ENCODE data around the gene SPDYE3.
"Not testable (repeated sequence)": the region's sequence is repeated elsewhere in the genome, so short reads cannot be mapped to it uniquely, and the experiment has no call there.

The SPDYE3 gene

DNA sequence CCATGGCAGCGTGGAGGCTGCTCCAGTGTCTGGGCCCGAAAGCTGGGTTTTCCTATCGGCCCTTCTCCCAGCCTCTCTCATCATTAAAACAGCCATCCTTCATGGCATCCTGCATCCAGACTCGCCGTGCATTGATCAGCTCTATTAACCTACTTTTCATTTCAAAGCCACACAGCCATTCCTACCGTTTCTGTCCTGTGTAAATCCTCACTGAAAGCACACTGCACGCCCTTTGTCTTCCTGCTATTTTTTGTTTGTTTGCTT lies 8.9 kb upstream of the SPDYE3 start:
- DNase-seq (ENCODE audit: low spot score in 2 of 2); H3K9me3 Mint-ChIP-seq; ATAC-seq (replicated peaks; ENCODE audit: extremely low read depth, poor library complexity, severe bottlenecking); H3K4me3 Mint-ChIP-seq; H3K27me3 Mint-ChIP-seq; H3K36me3 Mint-ChIP-seq (ENCODE audit: insufficient read depth); H3K27ac Mint-ChIP-seq (ENCODE audit: low read depth); H3K4me1 Mint-ChIP-seq: not testable (repeated sequence)

DNA sequence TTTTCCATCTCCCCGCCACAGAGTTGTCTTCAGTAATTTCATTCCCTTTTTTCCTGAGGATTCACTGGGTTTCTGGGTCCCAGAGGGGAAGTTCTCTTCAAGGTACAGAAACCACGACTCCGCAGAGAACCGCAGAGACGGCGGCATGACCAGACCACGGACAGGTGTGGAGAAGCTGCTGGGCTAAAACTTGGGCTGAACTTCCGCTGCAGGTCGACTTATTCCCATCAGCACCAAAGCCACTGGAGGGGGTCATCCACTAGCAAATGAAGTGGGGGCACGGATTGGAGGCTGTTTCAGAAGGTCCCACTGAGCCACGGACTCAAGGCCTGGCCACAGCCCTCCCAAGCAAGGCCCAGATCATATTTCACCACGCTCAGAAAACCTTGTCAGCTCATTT lies 3.0 kb upstream of the SPDYE3 start:
- H3K27me3 Mint-ChIP-seq; ATAC-seq (replicated peaks; ENCODE audit: extremely low read depth, poor library complexity, severe bottlenecking); H3K36me3 Mint-ChIP-seq (ENCODE audit: insufficient read depth); H3K4me3 Mint-ChIP-seq; DNase-seq (ENCODE audit: low spot score in 2 of 2); H3K4me1 Mint-ChIP-seq; H3K27ac Mint-ChIP-seq (ENCODE audit: low read depth); H3K9me3 Mint-ChIP-seq: not testable (repeated sequence)

DNA sequence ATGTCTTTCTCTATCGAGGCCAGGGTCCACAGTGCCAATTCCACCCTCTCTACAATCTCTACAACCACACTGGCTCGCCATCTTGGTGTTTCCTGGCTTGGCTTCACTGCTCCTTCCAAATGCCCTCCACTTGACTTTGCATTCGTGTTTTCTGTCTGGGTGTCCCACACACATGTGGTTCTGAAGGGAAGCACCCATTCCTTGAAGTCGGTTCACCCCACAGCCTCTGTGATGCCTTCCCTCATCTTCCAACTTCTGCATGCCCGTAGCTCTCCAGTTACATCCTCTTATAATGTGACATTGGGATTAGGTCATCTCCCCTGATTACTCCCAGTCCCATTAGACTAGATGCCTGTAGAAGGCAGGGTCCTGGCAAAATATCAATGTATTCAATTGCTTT lies 10.8 kb downstream of the SPDYE3 start:
- not testable (repeated sequence) for ATAC-seq (replicated peaks; ENCODE audit: extremely low read depth, poor library complexity, severe bottlenecking); H3K9me3 Mint-ChIP-seq; DNase-seq (ENCODE audit: low spot score in 2 of 2); H3K4me1 Mint-ChIP-seq; H3K27me3 Mint-ChIP-seq
- H3K36me3 Mint-ChIP-seq (ENCODE audit: insufficient read depth): peaks cover 17% of the 10 kb centered on the region
- H3K27ac Mint-ChIP-seq (ENCODE audit: low read depth): peak overlapping the region; percentile 88
- peak overlapping the region; percentile 61 for H3K4me3 Mint-ChIP-seq

DNA sequence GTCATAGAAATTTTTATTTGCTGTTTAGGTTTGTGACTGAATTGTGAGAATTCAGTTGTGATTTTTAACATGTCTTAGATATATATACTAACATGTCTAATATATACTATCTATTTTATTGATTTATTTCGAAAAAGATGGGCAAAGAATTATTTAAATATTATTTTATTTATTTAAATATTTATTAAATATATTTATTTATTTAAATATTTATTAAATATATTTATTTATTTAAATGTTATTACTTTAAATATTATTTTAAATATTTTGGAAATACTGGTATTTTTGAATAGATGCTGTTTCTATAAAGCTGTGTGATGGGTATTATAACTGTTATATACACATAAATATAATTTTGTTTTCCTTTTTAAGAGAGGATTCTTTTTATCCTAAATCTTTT lies 14.1 kb downstream of the SPDYE3 start:
- H3K27ac Mint-ChIP-seq (ENCODE audit: low read depth); ATAC-seq (replicated peaks; ENCODE audit: extremely low read depth, poor library complexity, severe bottlenecking): not testable (repeated sequence)

DNA sequence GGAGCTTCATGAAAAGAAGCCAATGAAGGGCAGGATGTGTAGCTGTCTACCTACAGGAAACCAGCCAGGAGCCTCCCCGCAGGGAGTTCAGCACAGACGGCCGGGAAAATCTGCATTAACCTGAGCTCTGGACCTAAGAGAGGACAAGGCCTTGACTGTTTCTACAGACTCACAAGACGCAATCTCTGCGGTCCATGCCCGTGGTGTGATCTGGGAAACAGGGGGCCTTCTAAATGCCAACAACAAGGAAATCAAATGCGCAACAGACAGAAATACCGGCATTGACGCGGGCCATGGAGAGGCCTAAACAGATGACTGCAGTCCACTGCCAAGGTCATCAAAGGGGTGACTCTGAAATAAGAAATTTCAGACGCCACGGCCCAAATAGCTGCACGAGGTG lies 16.7 kb downstream of the SPDYE3 start:
- H3K4me1 Mint-ChIP-seq; H3K9me3 Mint-ChIP-seq; H3K27ac Mint-ChIP-seq (ENCODE audit: low read depth); ATAC-seq (replicated peaks; ENCODE audit: extremely low read depth, poor library complexity, severe bottlenecking); H3K4me3 Mint-ChIP-seq; DNase-seq (ENCODE audit: low spot score in 2 of 2); H3K27me3 Mint-ChIP-seq: not testable (repeated sequence)
- peaks cover 38% of the 10 kb centered on the region for H3K36me3 Mint-ChIP-seq (ENCODE audit: insufficient read depth)

More for the DNA sequence above, 14.1 kb downstream of the SPDYE3 start:
- H3K27me3 Mint-ChIP-seq; H3K9me3 Mint-ChIP-seq; DNase-seq (ENCODE audit: low spot score in 2 of 2); H3K4me3 Mint-ChIP-seq: not testable (repeated sequence)
- peaks cover 14% of the 10 kb centered on the region for H3K4me1 Mint-ChIP-seq
- H3K36me3 Mint-ChIP-seq (ENCODE audit: insufficient read depth): peaks cover 32% of the 10 kb centered on the region

DNA sequence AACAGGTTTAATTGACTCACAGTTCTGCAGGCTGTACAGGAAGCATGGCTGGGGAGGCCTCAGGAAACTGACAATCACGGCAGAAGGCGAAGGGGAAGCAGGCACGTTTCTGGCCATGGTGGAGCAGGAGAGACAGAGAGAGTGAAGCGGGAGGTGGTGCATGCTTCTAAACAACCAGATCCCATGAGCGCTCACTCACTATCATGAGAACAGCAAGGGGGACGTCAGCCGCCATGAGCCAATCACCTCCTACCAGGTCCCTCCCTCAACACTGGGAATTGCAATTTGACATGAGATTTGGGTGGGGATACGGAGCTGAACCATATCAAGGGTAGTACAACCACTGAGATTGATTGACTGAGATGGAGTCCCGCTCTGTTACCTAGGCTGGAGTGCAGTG lies 18.2 kb downstream of the SPDYE3 start:
- Mint-ChIP-seq H3K36me3 (ENCODE audit: insufficient read depth) (peaks cover 39% of the 10 kb centered on the region), H3K27ac (ENCODE audit: low read depth) (peak overlapping the region; percentile 74)
- H3K9me3 Mint-ChIP-seq; ATAC-seq (replicated peaks; ENCODE audit: extremely low read depth, poor library complexity, severe bottlenecking); H3K27me3 Mint-ChIP-seq; DNase-seq (ENCODE audit: low spot score in 2 of 2); H3K4me1 Mint-ChIP-seq; H3K4me3 Mint-ChIP-seq: not testable (repeated sequence)

DNA sequence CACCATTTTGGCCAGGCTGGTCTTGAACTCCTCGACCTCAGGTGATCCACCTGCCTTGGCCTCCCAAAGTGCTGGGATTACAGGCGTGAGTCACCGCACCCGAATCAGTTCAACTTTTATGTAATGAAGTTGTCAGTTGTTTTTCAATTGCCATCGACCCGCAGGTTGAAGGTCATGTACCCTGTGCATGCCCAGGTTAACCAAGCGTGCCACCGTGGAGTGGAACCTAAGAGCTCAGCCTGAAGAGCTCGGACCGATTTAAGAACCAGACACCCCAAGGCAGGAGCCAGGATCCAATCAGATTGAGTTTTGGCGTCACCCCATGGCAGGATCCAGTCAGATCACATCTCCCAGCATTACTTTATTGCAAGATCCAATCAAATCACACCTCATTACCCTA lies 19.4 kb downstream of the SPDYE3 start:
- not testable (repeated sequence) for H3K27ac Mint-ChIP-seq (ENCODE audit: low read depth); H3K4me3 Mint-ChIP-seq; H3K27me3 Mint-ChIP-seq; ATAC-seq (replicated peaks; ENCODE audit: extremely low read depth, poor library complexity, severe bottlenecking); DNase-seq (ENCODE audit: low spot score in 2 of 2); H3K9me3 Mint-ChIP-seq; H3K4me1 Mint-ChIP-seq
- H3K36me3 Mint-ChIP-seq (ENCODE audit: insufficient read depth): peaks cover 42% of the 10 kb centered on the region

DNA sequence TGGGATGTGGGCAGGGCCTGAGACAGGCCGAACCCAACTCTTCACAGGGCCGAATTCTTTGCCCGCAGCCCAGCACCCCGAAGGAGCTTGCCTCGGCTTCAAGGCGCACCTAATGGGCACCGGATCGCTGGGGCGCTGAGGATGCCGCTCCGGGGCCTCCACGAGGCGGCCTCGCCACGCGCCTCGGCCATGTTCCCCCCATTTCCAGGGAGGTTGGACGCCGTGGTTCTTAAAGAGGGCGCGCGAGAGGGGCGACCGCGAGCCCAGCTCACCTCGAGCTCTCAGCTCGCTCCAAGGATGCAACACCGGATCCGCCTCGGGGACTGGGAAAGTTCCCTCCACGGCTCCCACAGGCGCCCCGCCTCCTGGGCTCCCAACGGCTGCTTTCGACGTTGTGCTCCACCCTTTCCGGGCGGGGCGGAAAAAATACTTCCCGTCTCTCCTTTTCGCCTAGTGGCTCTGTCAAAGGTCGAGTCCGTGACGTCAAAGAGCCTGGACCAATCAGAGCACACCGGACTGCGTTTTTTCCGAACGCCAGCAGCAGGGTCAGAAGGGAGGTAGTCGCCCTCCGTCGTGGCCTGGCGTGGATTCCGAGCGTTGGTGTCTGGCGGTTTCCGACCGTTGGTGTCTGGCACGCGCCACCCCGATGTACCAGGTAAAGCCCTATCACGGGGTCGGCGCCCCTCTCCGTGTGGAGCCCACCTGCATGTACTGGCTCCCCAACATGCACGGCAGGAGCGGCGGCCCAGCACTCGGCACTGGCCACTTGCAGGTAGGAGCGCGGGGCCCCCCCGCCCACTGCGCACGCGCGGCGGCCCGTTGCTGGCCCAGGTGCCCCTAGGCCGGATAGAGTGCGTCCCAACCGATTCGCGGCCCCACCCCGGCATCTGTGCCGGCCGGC lies 28.3 kb downstream of the SPDYE3 start:
- H3K4me3 Mint-ChIP-seq: peak overlapping the region; percentile 85
- ATAC-seq (replicated peaks; ENCODE audit: extremely low read depth, poor library complexity, severe bottlenecking): peak; percentile 86
- H3K27me3 Mint-ChIP-seq, H3K9me3 Mint-ChIP-seq, H3K4me1 Mint-ChIP-seq: not testable (repeated sequence)
- DNase-seq (ENCODE audit: low spot score in 2 of 2): peak; percentile 71 to 75
- H3K36me3 Mint-ChIP-seq (ENCODE audit: insufficient read depth): peaks cover 40% of the 10 kb centered on the region
- H3K27ac Mint-ChIP-seq (ENCODE audit: low read depth): peak overlapping the region; percentile 89

DNA sequence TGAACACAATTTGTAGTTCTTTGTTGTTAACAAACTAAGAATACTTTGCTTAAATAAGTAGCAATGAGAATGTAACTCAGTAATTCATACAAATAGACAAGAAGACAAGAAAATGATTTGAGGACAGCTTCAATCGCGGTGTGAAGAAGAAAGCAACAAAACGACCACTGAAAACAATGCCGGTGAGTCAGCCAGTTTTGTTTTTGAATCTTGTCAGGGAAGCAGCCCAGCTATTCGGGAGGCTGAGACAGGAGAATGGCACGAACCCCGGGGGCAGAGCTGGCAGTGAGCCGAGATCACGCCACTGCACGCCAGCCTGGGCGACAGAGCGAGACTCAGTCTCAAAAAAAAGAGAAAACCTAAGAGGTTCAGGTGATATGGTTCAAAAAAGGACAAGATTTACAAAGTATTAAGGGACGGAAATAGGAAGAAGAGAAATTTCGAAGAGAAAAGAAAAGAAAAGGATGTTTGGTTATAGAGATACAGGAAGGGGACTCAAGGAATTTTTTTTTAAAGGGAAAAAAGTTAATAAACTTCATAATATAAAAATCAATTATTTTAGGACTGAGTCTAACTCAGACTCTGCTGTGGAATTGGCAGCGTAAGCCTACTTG lies 30.7 kb downstream of the SPDYE3 start:
- H3K27me3 Mint-ChIP-seq; H3K4me3 Mint-ChIP-seq; H3K27ac Mint-ChIP-seq (ENCODE audit: low read depth); ATAC-seq (replicated peaks; ENCODE audit: extremely low read depth, poor library complexity, severe bottlenecking); DNase-seq (ENCODE audit: low spot score in 2 of 2); H3K9me3 Mint-ChIP-seq: not testable (repeated sequence)
- Mint-ChIP-seq H3K4me1 (peaks cover 13% of the 10 kb centered on the region), H3K36me3 (ENCODE audit: insufficient read depth) (peaks cover 49% of the 10 kb centered on the region)

DNA sequence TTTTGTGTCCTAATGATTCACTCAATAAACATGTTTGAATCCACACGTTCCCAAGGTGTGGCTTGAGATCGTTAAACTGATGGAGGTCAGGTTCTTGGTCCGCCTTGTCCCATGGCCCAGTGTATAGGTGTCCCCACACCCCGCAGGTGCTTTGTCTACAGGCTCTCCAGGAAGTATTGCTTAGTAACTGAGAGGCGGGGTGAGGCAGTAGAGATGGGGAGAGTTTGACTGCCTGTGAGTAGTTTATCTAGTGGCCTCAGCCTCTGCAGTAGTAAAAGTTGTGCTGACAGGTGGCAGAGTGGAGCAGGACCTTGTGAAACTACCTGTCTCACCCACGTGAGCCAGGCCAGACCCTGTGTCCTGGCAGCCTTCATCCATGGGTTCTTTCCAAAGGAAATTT lies 33.8 kb downstream of the SPDYE3 start:
- not testable (repeated sequence) for H3K9me3 Mint-ChIP-seq; H3K4me3 Mint-ChIP-seq; H3K27ac Mint-ChIP-seq (ENCODE audit: low read depth); ATAC-seq (replicated peaks; ENCODE audit: extremely low read depth, poor library complexity, severe bottlenecking); DNase-seq (ENCODE audit: low spot score in 2 of 2); H3K27me3 Mint-ChIP-seq
- Mint-ChIP-seq H3K4me1 (peaks cover 19% of the 10 kb centered on the region), H3K36me3 (ENCODE audit: insufficient read depth) (peaks cover 52% of the 10 kb centered on the region)

DNA sequence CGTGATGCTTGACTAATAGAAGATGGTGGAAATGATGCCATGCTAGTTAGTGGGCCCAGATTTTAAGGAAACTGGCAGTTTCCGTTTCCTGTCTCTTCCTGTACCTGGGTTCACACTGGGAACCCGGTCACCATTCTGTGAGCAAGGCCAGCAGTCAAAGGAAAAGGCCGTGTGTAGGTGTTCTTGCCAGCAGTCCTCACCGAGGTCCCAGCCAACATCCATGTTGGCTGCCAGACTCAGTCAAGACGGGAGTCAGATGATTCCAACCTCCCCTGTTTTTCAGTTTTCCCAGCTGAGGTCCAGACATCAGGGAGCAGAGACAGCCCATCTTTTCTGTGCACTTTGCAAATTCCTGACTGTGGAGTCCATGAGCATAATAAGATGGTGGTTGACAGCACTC lies 35.3 kb downstream of the SPDYE3 start:
- Mint-ChIP-seq H3K27ac (ENCODE audit: low read depth) (peak overlapping the region; percentile 80), H3K27me3 (no peaks in the 10 kb centered on the region), H3K4me3 (no peak overlapping the region), H3K4me1 (peaks cover 19% of the 10 kb centered on the region), H3K9me3 (no peaks in the 10 kb centered on the region), H3K36me3 (ENCODE audit: insufficient read depth) (peaks cover 57% of the 10 kb centered on the region)
- ATAC-seq (replicated peaks; ENCODE audit: extremely low read depth, poor library complexity, severe bottlenecking) (no peak), DNase-seq (ENCODE audit: low spot score in 2 of 2) (no peak)

DNA sequence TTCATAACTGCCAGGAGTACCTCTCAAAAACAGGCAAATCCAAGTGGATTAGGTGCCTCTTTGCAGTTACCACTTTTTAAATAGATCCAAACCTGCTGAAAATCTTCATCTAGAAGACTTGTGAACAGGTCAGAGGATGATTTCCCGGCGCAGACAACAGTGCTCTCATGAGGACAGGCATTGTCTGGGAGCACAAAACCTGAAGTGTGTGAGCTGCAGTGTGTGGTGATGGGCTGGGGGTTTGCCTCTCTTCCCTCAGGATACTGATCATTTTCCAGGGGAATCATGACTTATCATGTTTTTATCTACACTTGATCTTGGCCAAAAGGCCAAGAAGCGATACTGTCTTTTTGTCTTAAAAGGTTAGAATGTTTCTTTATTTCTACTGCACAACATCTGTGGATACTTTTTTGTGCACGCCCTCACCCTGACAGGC lies 36.6 kb downstream of the SPDYE3 start:
- Mint-ChIP-seq H3K4me3 (peak overlapping the region; percentile 58), H3K36me3 (ENCODE audit: insufficient read depth) (peaks cover 56% of the 10 kb centered on the region), H3K27ac (ENCODE audit: low read depth) (peak overlapping the region; percentile 79), H3K4me1 (peaks cover 19% of the 10 kb centered on the region)
- ATAC-seq (replicated peaks; ENCODE audit: extremely low read depth, poor library complexity, severe bottlenecking); H3K9me3 Mint-ChIP-seq; DNase-seq (ENCODE audit: low spot score in 2 of 2); H3K27me3 Mint-ChIP-seq: not testable (repeated sequence)
